Measurements from ENCODE around the gene H2AZ2. TPM values are rescaled to one million over a fixed set of nuclear protein-coding genes. Genes with fewer than 3 reads are reported as not detected.
"Not testable (repeated sequence)": the region's sequence is repeated elsewhere in the genome, so short reads cannot be mapped to it uniquely, and the experiment has no call there.

The H2AZ2 gene
- total and polyA plus RNA-seq, 5 donors from 2014 or later = 186 to 315 (median 257) TPM

- H3K27me3 Mint-ChIP-seq = no peaks in the 10 kb centered on the region
- H3K27ac Mint-ChIP-seq = peak overlapping the region in 1 of 3 donors; percentile 77
- H3K4me1 ChIP-seq (ENCODE audit: control insufficient read depth, insufficient read depth, low read length, poor library complexity, severe bottlenecking) = no peaks in the 10 kb centered on the region
- no peak overlapping the region for H3K4me3 Mint-ChIP-seq
- no peak for ATAC-seq (ENCODE audit: low read depth in 2 of 2)
- no peak for DNase-seq
- H3K9me3 Mint-ChIP-seq = no peaks in the 10 kb centered on the region
- H3K36me3 Mint-ChIP-seq = no peaks in the 10 kb centered on the region
- H3K4me1 Mint-ChIP-seq = no peaks in the 10 kb centered on the region
- no peak overlapping the region for H3K4me3 ChIP-seq (ENCODE audit: low read depth, low read length)
- no peak overlapping the region for H3K27ac ChIP-seq (ENCODE audit: insufficient read depth, low read length, poor library complexity, severe bottlenecking)
- no peaks in the 10 kb centered on the region for H3K27me3 ChIP-seq (ENCODE audit: control insufficient read depth, insufficient read depth, low read length)
- peaks cover 3% of the 10 kb centered on the region for H3K36me3 ChIP-seq (ENCODE audit: control insufficient read depth, insufficient read depth, low read length)
- H3K9me3 ChIP-seq (ENCODE audit: control insufficient read depth in 2 of 2, low read length in 2 of 2) = no peaks in the 10 kb centered on the region
Measured at GRCh38 chr7:44808914-44809393, 38.9 kb downstream of the H2AZ2 start.

- Histone ChIP-seq H3K9me3 (ENCODE audit: control insufficient read depth in 2 of 2, low read length in 2 of 2) (no peaks in the 10 kb centered on the region), H3K27me3 (ENCODE audit: control insufficient read depth, insufficient read depth, low read length) (no peaks in the 10 kb centered on the region), H3K27ac (ENCODE audit: insufficient read depth, low read length, poor library complexity, severe bottlenecking) (no peak overlapping the region), H3K36me3 (ENCODE audit: control insufficient read depth, insufficient read depth, low read length) (peaks cover 30% of the 10 kb centered on the region), H3K4me1 (ENCODE audit: control insufficient read depth, insufficient read depth, low read length, poor library complexity, severe bottlenecking) (no peaks in the 10 kb centered on the region), H3K4me3 (ENCODE audit: low read depth, low read length) (no peak overlapping the region)
- Mint-ChIP-seq H3K4me1 (peaks cover 0 to 14% (median 8%) of the 10 kb centered on the region in 4 donors), H3K4me3 (no peak overlapping the region), H3K36me3 (peaks cover 15% of the 10 kb centered on the region), H3K27ac (no peak overlapping the region), H3K9me3 (no peaks in the 10 kb centered on the region), H3K27me3 (no peaks in the 10 kb centered on the region)
- ATAC-seq (ENCODE audit: low read depth in 2 of 2) = no peak
- no peak for DNase-seq
Measured at GRCh38 chr7:44805950-44806349, 41.9 kb downstream of the H2AZ2 start.

GRCh38 chr7:44803828-44804519 is 43.9 kb downstream of the H2AZ2 start:
- Mint-ChIP-seq H3K4me1 (peaks cover 0 to 28% (median 21%) of the 10 kb centered on the region in 4 donors), H3K36me3 (peaks cover 28% of the 10 kb centered on the region)
- not testable (repeated sequence) for H3K4me3 ChIP-seq (ENCODE audit: low read depth, low read length); H3K4me3 Mint-ChIP-seq; H3K9me3 Mint-ChIP-seq; ATAC-seq (ENCODE audit: low read depth in 2 of 2); H3K9me3 ChIP-seq (ENCODE audit: control insufficient read depth in 2 of 2, low read length in 2 of 2); H3K27me3 ChIP-seq (ENCODE audit: control insufficient read depth, insufficient read depth, low read length); H3K27ac Mint-ChIP-seq; H3K27ac ChIP-seq (ENCODE audit: insufficient read depth, low read length, poor library complexity, severe bottlenecking); H3K27me3 Mint-ChIP-seq; DNase-seq
- Histone ChIP-seq H3K36me3 (ENCODE audit: control insufficient read depth, insufficient read depth, low read length) (peaks cover 47% of the 10 kb centered on the region), H3K4me1 (ENCODE audit: control insufficient read depth, insufficient read depth, low read length, poor library complexity, severe bottlenecking) (peaks cover 11% of the 10 kb centered on the region)

- peaks cover 28% of the 10 kb centered on the region for H3K36me3 Mint-ChIP-seq
- Histone ChIP-seq H3K9me3 (ENCODE audit: control insufficient read depth in 2 of 2, low read length in 2 of 2) (no peaks in the 10 kb centered on the region), H3K27me3 (ENCODE audit: control insufficient read depth, insufficient read depth, low read length) (no peaks in the 10 kb centered on the region), H3K4me1 (ENCODE audit: control insufficient read depth, insufficient read depth, low read length, poor library complexity, severe bottlenecking) (peaks cover 25% of the 10 kb centered on the region), H3K4me3 (ENCODE audit: low read depth, low read length) (no peak overlapping the region), H3K36me3 (ENCODE audit: control insufficient read depth, insufficient read depth, low read length) (peaks cover 51% of the 10 kb centered on the region), H3K27ac (ENCODE audit: insufficient read depth, low read length, poor library complexity, severe bottlenecking) (no peak overlapping the region)
- ATAC-seq (ENCODE audit: low read depth in 2 of 2) (no peak), DNase-seq (no peak)
- no peaks in the 10 kb centered on the region for H3K9me3 Mint-ChIP-seq
- peak overlapping the region in 2 of 4 donors; percentile 66 to 74 for H3K4me3 Mint-ChIP-seq
- H3K27ac Mint-ChIP-seq = peak overlapping the region in 1 of 3 donors; percentile 55
- peaks cover 2% of the 10 kb centered on the region for H3K27me3 Mint-ChIP-seq
- peaks cover 11 to 42% (median 33%) of the 10 kb centered on the region in 4 donors for H3K4me1 Mint-ChIP-seq
Measured at GRCh38 chr7:44802418-44803025, 45.4 kb downstream of the H2AZ2 start.

GRCh38 chr7:44801890-44802289 is 46.0 kb downstream of the H2AZ2 start:
- Mint-ChIP-seq H3K4me3 (peak overlapping the region in 1 of 4 donors; percentile 66), H3K27me3 (peaks cover 4% of the 10 kb centered on the region), H3K27ac (no peak overlapping the region), H3K4me1 (peaks cover 13 to 45% (median 36%) of the 10 kb centered on the region in 4 donors), H3K9me3 (no peaks in the 10 kb centered on the region), H3K36me3 (peaks cover 32% of the 10 kb centered on the region)
- H3K4me1 ChIP-seq (ENCODE audit: control insufficient read depth, insufficient read depth, low read length, poor library complexity, severe bottlenecking) = peaks cover 26% of the 10 kb centered on the region
- H3K27me3 ChIP-seq (ENCODE audit: control insufficient read depth, insufficient read depth, low read length) = no peaks in the 10 kb centered on the region
- no peak overlapping the region for H3K4me3 ChIP-seq (ENCODE audit: low read depth, low read length)
- H3K36me3 ChIP-seq (ENCODE audit: control insufficient read depth, insufficient read depth, low read length) = peaks cover 51% of the 10 kb centered on the region
- no peak for DNase-seq
- H3K9me3 ChIP-seq (ENCODE audit: control insufficient read depth in 2 of 2, low read length in 2 of 2) = no peaks in the 10 kb centered on the region
- no peak for ATAC-seq (ENCODE audit: low read depth in 2 of 2)
- no peak overlapping the region for H3K27ac ChIP-seq (ENCODE audit: insufficient read depth, low read length, poor library complexity, severe bottlenecking)

GRCh38 chr7:44799939-44800338 is 47.9 kb downstream of the H2AZ2 start:
- peaks cover 13 to 52% (median 38%) of the 10 kb centered on the region in 4 donors for H3K4me1 Mint-ChIP-seq
- DNase-seq = no peak
- Histone ChIP-seq H3K9me3 (ENCODE audit: control insufficient read depth in 2 of 2, low read length in 2 of 2) (no peaks in the 10 kb centered on the region), H3K4me3 (ENCODE audit: low read depth, low read length) (peak overlapping the region; percentile 32), H3K36me3 (ENCODE audit: control insufficient read depth, insufficient read depth, low read length) (peaks cover 51% of the 10 kb centered on the region), H3K27me3 (ENCODE audit: control insufficient read depth, insufficient read depth, low read length) (no peaks in the 10 kb centered on the region), H3K4me1 (ENCODE audit: control insufficient read depth, insufficient read depth, low read length, poor library complexity, severe bottlenecking) (peaks cover 32% of the 10 kb centered on the region), H3K27ac (ENCODE audit: insufficient read depth, low read length, poor library complexity, severe bottlenecking) (no peak overlapping the region)
- H3K36me3 Mint-ChIP-seq = peaks cover 32% of the 10 kb centered on the region
- H3K27ac Mint-ChIP-seq = peak overlapping the region in 2 of 3 donors; percentile 59 to 78
- no peaks in the 10 kb centered on the region for H3K9me3 Mint-ChIP-seq
- no peak for ATAC-seq (ENCODE audit: low read depth in 2 of 2)
- H3K4me3 Mint-ChIP-seq = peak overlapping the region; percentile 10 to 23 (median 16)
- H3K27me3 Mint-ChIP-seq = peaks cover 4% of the 10 kb centered on the region

DNA sequence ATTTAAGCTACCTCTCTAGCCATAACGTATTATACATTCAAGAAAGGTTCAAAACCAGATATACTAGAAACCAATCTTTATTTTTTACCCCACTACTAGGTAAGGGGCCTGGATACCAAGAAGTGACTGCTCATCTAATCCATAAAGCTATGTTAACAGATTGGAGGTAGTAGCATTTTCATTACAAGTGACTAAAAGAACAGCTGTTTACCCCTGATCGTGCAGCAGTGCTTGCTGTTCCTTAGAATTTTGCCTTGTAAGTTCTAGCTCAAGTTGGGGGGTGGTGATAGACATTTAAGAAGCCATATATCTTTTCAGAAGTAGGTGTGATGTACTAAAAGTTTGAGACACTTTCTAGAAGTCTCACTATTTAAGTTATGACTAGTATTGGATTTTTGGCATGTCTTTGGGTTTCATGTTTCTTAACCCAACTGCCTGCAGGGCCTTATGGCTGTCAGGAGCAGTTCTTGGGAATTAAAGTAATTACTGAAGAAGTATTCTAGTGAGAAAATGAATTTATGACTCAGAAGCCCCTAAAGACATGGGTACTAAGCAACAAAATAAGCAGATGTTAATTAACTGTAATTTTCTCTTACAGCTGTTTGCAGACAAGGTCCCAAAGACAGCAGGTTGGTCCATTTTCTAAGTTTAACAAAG is 49.1 kb downstream of the H2AZ2 start:
- peaks cover 32% of the 10 kb centered on the region for H3K36me3 Mint-ChIP-seq
- peaks cover 47% of the 10 kb centered on the region for H3K36me3 ChIP-seq (ENCODE audit: control insufficient read depth, insufficient read depth, low read length)
- peak overlapping the region; percentile 97 for H3K27ac ChIP-seq (ENCODE audit: insufficient read depth, low read length, poor library complexity, severe bottlenecking)
- peak overlapping the region; percentile 57 to 98 (median 97) for H3K27ac Mint-ChIP-seq
- peak overlapping the region; percentile 94 for H3K4me3 ChIP-seq (ENCODE audit: low read depth, low read length)
- peaks cover 13 to 54% (median 38%) of the 10 kb centered on the region in 4 donors for H3K4me1 Mint-ChIP-seq
- H3K4me3 Mint-ChIP-seq = peak overlapping the region; percentile 92 to 97 (median 93)
- no peaks in the 10 kb centered on the region for H3K9me3 ChIP-seq (ENCODE audit: control insufficient read depth in 2 of 2, low read length in 2 of 2)
- H3K4me1 ChIP-seq (ENCODE audit: control insufficient read depth, insufficient read depth, low read length, poor library complexity, severe bottlenecking) = peaks cover 32% of the 10 kb centered on the region
- H3K27me3 Mint-ChIP-seq = peaks cover 4% of the 10 kb centered on the region
- no peaks in the 10 kb centered on the region for H3K9me3 Mint-ChIP-seq
- DNase-seq (no peak), ATAC-seq (ENCODE audit: low read depth in 2 of 2) (no peak)
- H3K27me3 ChIP-seq (ENCODE audit: control insufficient read depth, insufficient read depth, low read length) = no peaks in the 10 kb centered on the region
